ENCODE measurements around the gene ELOVL4.

- TF ChIP-seq CTCF (IDR thresholded peaks at IDR 0.05; ENCODE audit: low read length) (no peak), EZH2phosphoT487 (IDR thresholded peaks at IDR 0.05; ENCODE audit: low read length) (no peak)
Observed at GRCh38 chr6:79993012-79993910, 45.9 kb upstream of the ELOVL4 start.
